Osteoblast (primary cell): ENCODE results near the gene GATB. TPM values are rescaled to one million over a fixed set of nuclear protein-coding genes. Genes with fewer than 3 reads are reported as not detected.

Experiments used
- DNase-seq: peaks from one replicate; pipeline ENCODE4 v3.0.0; 2011; ENCODE audit warnings: low spot score, mixed read lengths; ENCODE audit not compliant: insufficient read length; ENCODE audit errors: missing footprints
- H2AFZ ChIP-seq: 2 replicates; pipeline ENCODE4 v1.6.0; 2011; ENCODE audit warnings: mild to moderate bottlenecking, low read length
- H3K27ac ChIP-seq: 2 replicates; pipeline ENCODE4 v1.5.1; 2011; ENCODE audit warnings: mild to moderate bottlenecking, low read depth, low read length, moderate library complexity
- H3K27me3 ChIP-seq: 2 replicates; pipeline ENCODE4 v1.6.0; 2012; ENCODE audit warnings: mild to moderate bottlenecking, control low read depth, inconsistent platforms, low read length, moderate library complexity; ENCODE audit not compliant: insufficient read depth
- H3K36me3 ChIP-seq: 2 replicates; pipeline ENCODE4 v1.5.1; 2011; ENCODE audit warnings: mild to moderate bottlenecking, low read length, control low read depth, moderate library complexity; ENCODE audit not compliant: insufficient read depth
- H3K4me1 ChIP-seq: 2 replicates; pipeline ENCODE4 v1.5.1; 2011; ENCODE audit warnings: mild to moderate bottlenecking, low read length, control low read depth, moderate library complexity; ENCODE audit not compliant: insufficient read depth
- H3K4me2 ChIP-seq: 2 replicates; pipeline ENCODE4 v1.6.0; 2011; ENCODE audit warnings: mild to moderate bottlenecking, low read length; ENCODE audit not compliant: insufficient read depth
- H3K4me3 ChIP-seq: fragments of 200-600 bp; sonication (generic); 3 replicates; pipeline ENCODE4 v1.5.1; 2012; ENCODE audit warnings: mild to moderate bottlenecking, low read length, inconsistent platforms; ENCODE audit not compliant: insufficient read depth
- H3K79me2 ChIP-seq: 2 replicates; pipeline ENCODE4 v1.6.0; 2012; ENCODE audit warnings: mild to moderate bottlenecking, low read length, control low read depth, inconsistent platforms; ENCODE audit not compliant: insufficient read depth
- H3K9me3 ChIP-seq: 2 replicates; pipeline ENCODE4 v1.5.1; 2011; ENCODE audit warnings: low read depth, low read length, control low read depth
- H4K20me1 ChIP-seq: 2 replicates; pipeline ENCODE4 v1.6.0; 2012; ENCODE audit warnings: mild to moderate bottlenecking, low read length, control low read depth; ENCODE audit not compliant: insufficient read depth
- total RNA-seq: library from RNA; depleted of rRNA; stranded (reverse); fragments of >200 nt; gene quantifications from 2 replicates; pipeline ENCODE4 v1.2.3, GENCODE V29; 2012
- TF ChIP-seq, protein P1 (sequence below): IDR thresholded peaks from 2 replicates; pipeline ENCODE4 v1.5.1; 2011; ENCODE audit warnings: mild to moderate bottlenecking, low read depth, low read length, moderate library complexity; ENCODE audit errors: extremely low read depth

GATB gene
- total RNA-seq, 1 donor = 14.1 TPM

- Histone ChIP-seq H2AFZ (peak overlapping the region; percentile 47), H3K9me3 (no peaks in the 10 kb centered on the region), H3K36me3 (no peaks in the 10 kb centered on the region), H3K27me3 (no peaks in the 10 kb centered on the region), H3K79me2 (no peaks in the 10 kb centered on the region), H3K4me2 (no peak overlapping the region), H4K20me1 (no peaks in the 10 kb centered on the region), H3K4me1 (no peaks in the 10 kb centered on the region), H3K4me3 (no peak overlapping the region), H3K27ac (no peak overlapping the region)
- no peak for DNase-seq
- TF ChIP-seq, protein P1, sequence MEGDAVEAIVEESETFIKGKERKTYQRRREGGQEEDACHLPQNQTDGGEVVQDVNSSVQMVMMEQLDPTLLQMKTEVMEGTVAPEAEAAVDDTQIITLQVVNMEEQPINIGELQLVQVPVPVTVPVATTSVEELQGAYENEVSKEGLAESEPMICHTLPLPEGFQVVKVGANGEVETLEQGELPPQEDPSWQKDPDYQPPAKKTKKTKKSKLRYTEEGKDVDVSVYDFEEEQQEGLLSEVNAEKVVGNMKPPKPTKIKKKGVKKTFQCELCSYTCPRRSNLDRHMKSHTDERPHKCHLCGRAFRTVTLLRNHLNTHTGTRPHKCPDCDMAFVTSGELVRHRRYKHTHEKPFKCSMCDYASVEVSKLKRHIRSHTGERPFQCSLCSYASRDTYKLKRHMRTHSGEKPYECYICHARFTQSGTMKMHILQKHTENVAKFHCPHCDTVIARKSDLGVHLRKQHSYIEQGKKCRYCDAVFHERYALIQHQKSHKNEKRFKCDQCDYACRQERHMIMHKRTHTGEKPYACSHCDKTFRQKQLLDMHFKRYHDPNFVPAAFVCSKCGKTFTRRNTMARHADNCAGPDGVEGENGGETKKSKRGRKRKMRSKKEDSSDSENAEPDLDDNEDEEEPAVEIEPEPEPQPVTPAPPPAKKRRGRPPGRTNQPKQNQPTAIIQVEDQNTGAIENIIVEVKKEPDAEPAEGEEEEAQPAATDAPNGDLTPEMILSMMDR = no peak
Observed at GRCh38 chr4:151729731-151730559, 30.9 kb downstream of the GATB start.

DNA sequence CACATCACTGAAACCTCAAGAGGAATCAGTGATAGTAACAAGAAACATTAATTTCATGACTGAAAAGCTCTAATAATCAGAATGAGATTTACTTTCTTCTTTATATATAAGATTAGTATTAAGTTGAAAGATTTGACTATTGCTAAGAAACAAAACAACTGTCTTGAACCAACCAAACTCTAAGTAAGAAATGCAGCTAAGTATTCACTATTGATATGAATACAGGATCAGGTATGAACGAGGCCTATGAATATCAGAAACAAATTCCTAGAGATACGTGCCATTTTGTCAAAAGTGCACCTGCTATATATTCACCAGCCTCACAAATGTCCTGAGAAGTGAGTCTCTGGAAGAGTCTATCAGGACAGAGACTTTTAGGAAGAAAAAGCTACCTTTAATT is 32.1 kb downstream of the GATB start:
- DNase-seq = no peak
- Histone ChIP-seq H3K4me3 (no peak overlapping the region), H2AFZ (no peak overlapping the region), H4K20me1 (no peaks in the 10 kb centered on the region), H3K36me3 (no peaks in the 10 kb centered on the region), H3K4me1 (no peaks in the 10 kb centered on the region), H3K79me2 (no peaks in the 10 kb centered on the region), H3K4me2 (no peak overlapping the region), H3K9me3 (no peaks in the 10 kb centered on the region), H3K27me3 (no peaks in the 10 kb centered on the region), H3K27ac (no peak overlapping the region)
- TF ChIP-seq, protein P1 = no peak

DNA sequence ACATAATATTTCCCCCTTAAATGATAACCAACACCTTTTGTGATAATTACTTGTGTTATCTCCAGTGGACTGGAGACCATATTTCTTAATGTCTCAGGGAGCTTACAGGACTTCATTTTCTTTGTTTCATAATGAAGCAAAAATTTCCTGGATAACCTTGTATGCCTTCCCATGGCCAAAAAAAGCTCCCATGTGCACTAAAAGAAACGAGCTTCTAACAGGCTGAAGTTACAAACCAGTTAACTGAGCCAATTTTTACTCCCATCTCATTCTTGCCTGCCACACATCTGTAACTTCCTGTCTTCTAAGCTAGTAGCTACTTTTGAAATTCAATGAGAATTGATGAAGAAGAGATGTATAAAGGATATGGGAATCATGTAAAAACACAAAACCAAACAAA is 32.8 kb downstream of the GATB start:
- Histone ChIP-seq H3K4me2 (no peak overlapping the region), H3K36me3 (no peaks in the 10 kb centered on the region), H3K4me1 (no peaks in the 10 kb centered on the region), H3K27me3 (no peaks in the 10 kb centered on the region), H3K4me3 (no peak overlapping the region), H4K20me1 (no peaks in the 10 kb centered on the region), H3K9me3 (no peaks in the 10 kb centered on the region), H3K79me2 (no peaks in the 10 kb centered on the region), H2AFZ (no peak overlapping the region), H3K27ac (no peak overlapping the region)
- DNase-seq = no peak
- TF ChIP-seq, protein P1 = no peak

DNA sequence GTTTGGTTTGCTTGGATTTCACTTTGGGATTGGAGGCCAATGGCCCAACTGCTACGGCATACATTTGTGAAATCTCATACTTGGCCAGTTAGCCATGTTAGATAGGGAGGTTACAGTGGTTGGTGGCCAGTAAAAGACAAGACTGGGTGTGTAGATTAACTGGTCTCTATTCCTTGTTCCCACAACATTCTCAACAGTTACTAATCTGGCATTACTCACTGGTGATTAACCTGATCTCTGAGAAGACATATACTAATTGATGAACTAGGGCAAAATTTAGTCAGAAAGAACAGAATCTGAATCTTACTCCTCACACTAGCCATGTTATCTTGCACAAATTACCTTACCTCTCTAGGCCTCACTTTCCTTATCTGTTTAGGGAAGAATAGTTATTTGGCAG is 33.4 kb downstream of the GATB start:
- Histone ChIP-seq H3K36me3 (no peaks in the 10 kb centered on the region), H3K9me3 (no peaks in the 10 kb centered on the region), H3K27me3 (no peaks in the 10 kb centered on the region), H3K4me1 (no peaks in the 10 kb centered on the region), H2AFZ (no peak overlapping the region), H3K79me2 (no peaks in the 10 kb centered on the region), H4K20me1 (no peaks in the 10 kb centered on the region), H3K4me3 (no peak overlapping the region), H3K27ac (no peak overlapping the region), H3K4me2 (no peak overlapping the region)
- TF ChIP-seq, protein P1 = no peak
- no peak for DNase-seq
